NCI-H774 (cell line): Measurements from ENCODE around the gene LCE2D.
"Not testable (repeated sequence)": the region's sequence is repeated elsewhere in the genome, so short reads cannot be mapped to it uniquely, and the experiment has no call there.

Experiments
- DNase-seq: peaks from one replicate; lab custom pipeline; 2025; lab: John Stamatoyannopoulos, UW

LCE2D gene, protein sequence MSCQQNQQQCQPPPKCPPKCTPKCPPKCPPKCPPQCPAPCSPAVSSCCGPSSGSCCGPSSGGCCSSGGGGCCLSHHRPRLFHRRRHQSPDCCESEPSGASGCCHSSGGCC

DNA sequence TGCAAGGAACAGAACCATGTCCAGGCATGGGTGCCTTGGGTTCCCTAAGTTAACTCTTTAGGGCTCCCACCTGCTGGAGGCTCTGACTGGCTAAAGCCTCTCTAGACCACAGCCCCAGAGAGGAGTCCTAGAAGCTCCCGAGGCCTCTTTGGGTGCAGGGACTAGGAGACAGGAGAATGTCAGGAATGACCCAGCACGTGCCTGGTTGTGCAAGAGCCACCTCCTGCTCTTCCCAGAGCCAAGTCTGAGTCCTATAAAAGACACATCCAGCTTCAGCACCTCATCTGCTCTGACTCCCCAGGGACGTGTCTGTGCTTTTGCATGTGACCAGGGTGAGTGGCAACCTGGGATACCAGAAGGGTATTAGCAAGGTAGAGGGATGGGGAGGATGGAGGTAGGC lies at the start of gene LCE2D:
Gene LCE2D, plus strand, starts transcription at position 283 of the 400 bp plus-strand sequence. CDS start 726 bp downstream, outside the sequence.
- DNase-seq: no peak

DNA sequence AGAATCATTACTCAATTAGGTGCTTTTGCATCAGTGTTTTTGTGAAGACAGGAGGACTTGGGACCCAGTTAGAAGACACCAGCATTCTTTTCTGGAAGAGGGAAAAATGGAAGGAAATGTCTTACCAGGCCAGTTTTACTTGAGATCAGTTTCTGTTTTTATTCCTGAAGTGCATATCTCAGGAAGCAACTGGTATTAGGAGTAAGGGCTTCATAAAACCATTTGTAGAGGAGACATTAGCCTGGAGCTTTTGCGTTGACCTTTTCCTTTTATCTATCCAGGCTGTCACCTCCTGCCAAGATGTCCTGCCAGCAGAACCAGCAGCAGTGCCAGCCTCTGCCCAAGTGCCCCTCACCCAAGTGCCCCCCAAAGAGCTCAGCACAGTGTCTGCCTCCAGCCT lies 49.7 kb upstream of the LCE2D start, which contains the start of gene LCE3B:
Gene LCE3B, plus strand, starts transcription at position 301 of the 400 bp plus-strand sequence. Its CDS starts 0 bp downstream, at position 301.
- DNase-seq: no peak

DNA sequence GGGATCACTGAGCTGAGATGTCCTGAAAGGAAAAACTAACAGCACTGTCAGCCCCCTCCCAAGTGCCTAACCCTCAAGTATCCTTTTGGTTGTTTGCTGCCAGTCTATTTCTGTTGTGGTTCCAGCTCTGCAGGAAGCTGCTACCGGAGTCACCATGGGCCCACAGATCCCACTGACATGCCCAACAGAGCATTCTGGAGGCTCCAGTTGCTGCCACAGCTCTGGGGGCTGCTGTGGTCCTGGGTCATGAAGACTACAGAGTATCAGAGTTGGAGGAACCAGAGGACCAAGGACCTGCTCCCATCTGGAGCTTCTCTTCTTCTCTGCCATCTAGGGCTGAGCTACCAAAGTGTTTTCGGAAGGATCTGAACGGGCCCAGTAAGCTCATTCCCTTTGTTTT lies 41.2 kb upstream of the LCE2D start:
- no peak for DNase-seq

DNA sequence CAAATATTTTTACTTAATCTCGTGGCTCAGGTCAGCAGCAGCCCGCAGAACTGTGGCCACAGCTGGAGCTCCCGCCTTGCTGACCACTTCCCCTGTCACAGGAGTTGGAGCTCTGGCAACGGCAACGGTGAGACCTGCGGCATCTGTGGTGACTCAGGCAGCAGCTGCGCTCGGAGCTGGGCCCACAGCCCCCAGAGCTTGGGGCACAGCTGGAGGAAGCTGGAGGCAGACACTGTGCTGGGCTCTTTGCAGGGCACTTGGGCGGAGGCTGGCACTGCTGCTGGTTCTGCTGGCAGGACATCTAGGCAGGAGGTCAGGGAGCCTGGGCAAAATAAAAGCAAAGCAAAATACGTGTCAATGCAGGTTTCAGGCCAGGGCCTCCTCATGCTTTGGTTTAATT lies 40.4 kb upstream of the LCE2D start, which contains the start of gene LCE3A:
Gene LCE3A, minus strand, starts transcription at position 301 of the 400 bp plus-strand sequence. Its CDS starts 0 bp downstream, at position 301.
- DNase-seq: no peak

DNA sequence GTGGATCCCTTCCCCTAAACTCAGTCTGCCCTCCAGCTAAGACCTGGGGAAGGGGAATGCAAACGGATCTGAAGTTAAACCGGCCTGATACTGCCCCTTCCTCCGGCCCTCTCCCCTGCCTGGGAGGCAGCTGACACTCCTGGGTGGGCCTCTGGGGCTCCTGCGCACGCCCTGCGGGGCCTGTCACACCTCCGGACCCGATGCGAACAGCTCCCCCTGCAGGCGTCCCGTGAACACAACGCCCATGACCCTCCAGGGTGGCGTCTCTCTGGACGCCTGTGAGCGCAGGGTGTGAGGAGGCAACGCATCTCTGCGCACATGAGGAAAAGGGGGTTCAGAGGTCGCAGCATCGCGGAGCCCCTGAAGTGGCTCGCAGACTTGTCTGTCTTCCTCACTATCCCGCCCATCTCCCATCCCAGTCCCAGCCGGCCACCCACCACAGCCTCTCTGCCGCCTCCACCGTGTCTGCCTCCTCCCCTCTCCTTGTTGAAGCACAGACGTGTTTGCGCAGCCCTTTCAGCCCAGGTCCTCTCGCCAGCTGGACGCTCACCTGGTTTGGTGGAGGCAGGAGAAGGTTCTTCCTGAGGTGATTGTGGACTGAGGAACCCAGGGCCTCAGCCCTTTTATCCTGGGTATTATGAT lies 39.9 kb upstream of the LCE2D start:
- DNase-seq: no peak

DNA sequence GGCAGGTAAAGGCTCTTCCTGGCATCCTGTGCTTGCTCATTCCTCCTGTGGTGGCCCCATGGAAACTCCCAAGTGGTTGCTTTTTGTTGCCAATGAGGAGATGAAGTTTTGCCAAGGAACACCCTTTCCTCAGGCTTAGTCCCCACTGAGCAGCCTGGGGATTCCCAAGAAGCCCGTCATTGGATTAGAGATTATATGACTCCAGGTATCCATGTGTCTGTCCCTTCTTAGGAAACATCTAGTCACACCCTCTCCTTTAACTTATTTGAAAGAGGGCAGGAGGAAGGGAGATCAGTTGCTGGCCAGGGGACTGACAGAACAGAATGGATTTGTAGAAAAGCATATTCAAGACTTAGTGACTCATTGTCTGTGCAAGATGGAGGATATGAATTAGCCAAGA lies 36.4 kb upstream of the LCE2D start:
- no peak for DNase-seq

DNA sequence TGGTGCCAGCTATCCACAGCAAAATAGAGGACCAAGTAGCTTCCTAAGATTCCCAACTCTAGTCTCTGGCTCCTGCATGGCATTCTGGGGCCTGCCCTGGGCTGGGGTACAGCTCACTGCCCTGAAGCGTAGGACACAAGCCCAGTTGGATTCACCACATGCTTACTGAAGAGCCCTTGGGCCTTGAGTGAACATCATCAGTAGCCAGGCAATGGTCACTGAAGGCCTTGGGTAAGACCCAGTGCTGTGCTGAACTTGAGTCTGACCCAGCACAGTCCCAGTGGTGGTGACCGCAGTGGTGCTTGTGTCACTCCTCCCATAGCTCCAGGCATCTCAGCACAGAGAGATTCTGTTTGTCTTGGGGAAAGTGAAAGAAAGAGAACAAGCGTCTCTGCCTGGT lies 32.6 kb upstream of the LCE2D start:
- no peak for DNase-seq

DNA sequence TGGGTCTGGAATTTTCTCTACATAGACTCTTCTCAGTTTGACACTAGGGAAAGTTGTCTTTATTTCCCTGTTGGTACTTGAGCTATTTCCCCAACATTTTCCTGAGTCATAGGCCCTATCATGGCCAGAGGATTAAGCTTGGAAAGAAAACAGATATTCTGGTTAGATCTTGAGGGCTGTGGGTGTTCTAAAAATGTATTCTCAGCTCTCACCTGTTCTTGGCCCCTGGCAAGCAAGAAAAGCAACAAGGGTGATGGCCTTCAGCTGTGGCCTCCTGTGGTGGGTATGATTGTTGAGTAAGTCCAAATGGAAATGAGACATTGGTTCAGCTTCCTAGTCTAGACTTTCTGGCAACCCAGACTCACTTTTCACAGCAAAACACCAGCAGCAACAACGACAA lies 22.8 kb upstream of the LCE2D start:
- no peak for DNase-seq

DNA sequence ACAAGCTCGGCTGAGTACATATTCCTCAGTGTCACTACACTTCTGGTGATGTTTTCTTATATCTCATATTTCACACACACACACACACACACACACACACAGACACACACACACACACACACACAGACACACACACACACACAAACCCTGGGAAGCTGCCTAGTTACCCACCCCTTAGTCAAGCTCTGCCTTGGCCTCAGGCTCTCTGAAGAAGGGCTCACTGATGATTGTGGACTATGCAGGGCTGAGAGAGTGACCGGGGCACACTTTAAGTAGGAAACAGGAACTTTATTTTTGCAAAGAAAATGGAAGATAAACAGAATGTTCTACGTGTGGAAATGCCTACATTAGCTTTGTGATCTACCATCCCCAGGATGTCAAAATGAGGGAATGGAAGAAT lies 19.2 kb upstream of the LCE2D start:
- no peak for DNase-seq

DNA sequence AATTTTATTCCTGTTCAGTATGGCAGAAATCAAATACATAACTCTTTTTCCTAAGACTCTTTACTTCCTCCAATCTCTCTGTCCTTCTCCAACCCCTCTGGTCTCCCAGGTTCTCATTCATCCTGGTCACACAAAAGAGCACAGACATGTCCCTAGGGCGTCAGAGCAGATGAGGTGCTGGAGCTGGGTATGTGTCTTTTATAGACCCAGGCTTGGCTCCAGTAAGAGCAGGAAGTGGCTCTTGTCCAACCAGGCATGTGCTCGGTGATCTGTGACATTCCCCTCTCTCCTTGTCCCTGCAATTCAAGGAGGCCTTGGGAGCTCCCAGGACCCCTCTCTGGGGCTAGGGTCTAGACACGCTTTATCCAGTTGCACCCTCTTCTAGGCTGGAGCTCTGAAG lies 18.0 kb upstream of the LCE2D start:
- DNase-seq: no peak

DNA sequence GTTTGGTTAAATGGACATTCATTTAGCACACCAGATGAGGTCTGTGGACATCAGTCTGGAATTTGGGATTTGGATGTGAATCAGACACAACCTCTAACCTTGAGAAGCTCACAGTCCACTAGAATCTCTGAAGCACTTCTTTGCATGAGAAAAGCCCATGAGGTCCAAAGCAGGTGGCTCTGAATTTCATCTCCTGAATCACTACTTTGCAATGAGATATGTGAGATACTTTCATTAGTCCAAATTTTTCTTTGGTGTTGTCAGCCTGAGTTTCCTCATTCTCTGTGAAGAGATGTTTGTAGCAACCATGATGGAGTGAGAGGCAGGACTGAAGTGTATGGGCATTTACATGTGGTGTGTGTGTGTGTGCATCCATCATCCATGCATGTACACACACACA lies 16.5 kb upstream of the LCE2D start:
- DNase-seq: no peak

DNA sequence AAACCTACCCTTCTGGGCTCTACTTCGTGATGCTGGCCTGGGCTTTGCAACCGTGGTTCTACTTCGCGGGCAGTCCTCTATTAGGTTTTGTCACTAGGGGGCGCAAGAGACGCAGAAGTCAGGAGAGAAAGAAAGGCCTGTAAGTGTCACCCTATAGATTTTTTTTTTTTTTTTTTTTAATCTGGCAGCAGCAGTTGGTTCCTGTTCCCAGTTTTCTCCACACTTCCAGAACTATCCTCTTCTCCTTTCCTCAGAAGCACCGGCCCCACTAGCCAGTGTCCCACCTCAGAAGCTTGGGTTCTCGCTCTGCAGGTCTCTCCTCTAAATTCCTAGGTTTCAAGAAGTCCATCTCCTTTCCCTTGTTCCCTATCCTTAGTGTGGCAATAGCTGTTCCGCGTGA lies 9.1 kb upstream of the LCE2D start:
- DNase-seq: peak; percentile 29

DNA sequence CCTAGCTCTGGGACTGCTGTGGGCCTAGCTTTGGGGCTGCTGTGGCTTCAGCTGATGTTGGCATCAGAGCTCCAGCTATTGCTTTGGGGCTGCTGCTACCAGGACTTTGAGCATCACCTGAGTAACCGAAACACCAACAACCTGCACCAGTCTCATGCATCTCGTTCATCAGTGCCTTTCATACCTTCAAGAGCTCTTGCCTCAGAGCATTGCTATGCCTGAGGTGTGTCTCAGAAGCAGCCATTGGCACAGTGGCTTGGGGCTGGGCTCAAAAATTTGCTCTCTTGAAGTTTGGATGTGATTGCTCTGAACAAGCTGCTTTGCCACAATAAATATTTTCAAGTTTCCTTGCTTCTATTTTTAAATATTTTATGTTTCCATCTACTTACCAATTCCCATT lies 6.7 kb upstream of the LCE2D start:
- no peak for DNase-seq

DNA sequence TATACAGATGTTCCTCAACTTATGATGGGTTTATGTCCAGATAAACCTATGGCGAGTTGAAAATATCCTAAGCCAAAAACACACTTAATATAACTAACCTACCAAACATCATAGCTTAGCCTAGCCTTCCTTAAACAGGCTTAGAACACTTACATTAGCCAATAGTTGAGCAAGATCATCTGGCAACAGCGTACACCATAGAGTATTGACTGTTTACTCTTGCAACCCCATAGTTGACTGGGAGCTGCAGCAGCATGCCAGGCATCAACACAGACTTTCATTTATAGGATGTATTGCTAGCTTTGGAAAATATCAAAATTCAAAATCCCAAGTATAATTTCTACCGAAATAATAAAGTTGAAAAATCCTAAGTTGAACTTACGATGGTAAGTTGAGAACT lies 5.5 kb upstream of the LCE2D start:
- no peak for DNase-seq

DNA sequence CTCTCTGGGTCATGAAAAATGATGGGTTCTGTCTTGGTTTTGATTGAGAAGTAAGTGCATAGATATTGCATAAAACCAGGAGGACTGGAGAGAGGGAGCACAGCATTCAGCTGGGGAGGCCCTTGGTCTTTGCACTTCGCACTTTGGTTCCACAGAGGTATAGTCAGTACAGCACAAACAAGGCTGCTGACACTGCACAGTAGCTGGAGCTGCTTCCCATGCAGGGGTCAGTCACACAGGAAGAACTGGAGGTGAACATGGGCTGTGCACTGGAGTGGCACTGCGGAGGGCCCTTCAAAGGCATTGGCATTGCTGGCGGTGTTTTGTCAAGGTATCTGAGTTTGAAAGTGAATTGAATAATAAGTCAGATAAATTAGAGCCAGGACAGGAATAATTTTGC lies 4.5 kb upstream of the LCE2D start:
- no peak for DNase-seq

DNA sequence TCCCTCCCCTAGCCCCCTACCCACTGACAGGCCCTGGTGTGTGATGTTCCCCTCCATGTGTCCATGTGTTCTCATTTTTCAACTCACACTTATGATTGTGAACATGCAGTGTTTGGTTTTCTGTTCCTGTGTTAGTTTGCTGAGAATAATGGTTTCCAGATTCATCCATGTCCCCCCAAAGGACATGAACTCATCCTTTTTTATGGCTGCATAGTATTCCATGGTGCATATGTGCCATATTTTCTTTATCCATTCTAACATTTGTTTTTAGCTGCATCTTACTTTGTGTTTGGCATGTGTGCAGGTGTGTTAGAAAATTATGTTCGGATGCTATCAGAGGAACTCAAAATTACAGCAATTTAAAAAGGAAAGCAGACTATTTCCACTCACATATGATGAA lies 3.0 kb downstream of the LCE2D start:
- DNase-seq: not testable (repeated sequence)

DNA sequence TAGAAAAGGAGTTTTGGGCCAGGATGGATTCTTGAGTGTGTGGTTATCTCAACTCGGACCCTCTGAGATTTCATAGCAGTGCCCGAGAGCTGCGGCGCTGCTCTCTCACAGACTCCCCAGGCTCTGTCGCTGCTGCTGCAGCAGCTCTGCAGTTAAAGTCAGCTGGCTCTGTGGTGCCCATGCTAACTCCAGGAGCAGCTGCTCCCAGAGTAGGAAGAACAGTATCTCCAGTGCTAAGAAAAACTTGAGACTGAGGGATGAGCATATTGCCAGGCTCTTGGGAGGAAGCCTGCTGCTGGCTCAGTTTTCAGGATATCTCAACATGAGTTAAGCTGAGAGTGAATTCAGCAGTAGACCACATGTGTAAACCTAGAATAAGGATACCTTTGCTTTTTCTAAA lies 4.5 kb downstream of the LCE2D start:
- no peak for DNase-seq

DNA sequence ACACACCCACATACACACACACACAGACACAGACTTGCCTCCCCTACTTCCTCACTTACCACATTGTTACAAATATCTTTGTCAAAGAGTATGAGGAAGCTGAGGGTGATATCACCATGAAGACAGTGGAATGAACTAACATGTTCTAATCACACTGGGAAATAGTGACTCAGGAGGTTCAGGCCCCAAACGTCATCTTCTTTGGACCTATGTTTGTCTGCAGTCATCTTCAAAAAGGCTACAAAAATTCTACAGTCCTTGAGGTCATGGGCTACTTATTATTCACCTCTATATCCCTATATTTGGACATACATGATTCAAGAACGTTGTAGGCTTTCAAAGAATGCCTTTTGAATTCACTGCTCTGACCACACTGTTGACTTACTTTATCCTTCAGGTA lies 9.8 kb downstream of the LCE2D start:
- DNase-seq: no peak

DNA sequence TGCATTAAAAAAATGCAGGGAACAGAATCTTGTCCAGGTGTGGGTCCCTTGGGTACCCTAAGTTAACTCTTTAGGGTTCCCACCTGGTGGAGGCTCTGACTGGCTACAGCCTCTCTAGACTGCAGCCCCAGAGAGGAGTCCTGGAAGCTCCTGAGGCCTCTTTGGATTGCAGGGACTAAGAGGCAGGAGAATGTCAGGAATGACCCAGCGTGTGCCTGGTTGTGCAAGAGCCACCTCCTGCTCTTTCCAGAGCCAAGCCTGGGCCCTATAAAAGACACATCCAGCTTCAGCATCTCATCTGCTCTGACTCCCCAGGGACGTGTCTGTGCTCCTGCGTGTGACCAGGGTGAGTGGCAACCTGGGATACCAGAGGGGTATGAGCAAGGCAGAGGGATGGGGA lies 11.8 kb downstream of the LCE2D start, which contains the start of gene LCE2C:
Gene LCE2C, plus strand, starts transcription at position 297 of the 400 bp plus-strand sequence. CDS start 737 bp downstream, outside the sequence.
- not testable (repeated sequence) for DNase-seq

DNA sequence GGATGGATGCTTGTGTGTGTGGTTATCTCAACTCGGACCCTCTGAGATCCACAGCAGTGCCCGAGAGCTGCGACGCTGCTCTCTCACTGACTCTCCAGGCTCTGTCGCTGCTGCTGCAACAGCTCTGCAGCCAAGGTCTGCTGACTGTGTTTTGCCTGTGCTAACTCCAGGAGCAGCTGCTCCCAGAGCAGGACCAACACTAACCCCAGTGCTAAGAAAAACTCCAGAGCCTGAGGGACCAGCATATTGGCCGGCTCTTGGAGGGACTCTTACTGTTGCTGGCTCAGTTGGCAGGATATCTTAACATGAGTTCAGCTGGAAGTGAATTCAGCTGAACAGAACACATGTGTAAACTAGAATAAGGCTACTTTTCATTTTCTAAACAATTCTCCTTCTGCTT lies 16.3 kb downstream of the LCE2D start:
- no peak for DNase-seq

DNA sequence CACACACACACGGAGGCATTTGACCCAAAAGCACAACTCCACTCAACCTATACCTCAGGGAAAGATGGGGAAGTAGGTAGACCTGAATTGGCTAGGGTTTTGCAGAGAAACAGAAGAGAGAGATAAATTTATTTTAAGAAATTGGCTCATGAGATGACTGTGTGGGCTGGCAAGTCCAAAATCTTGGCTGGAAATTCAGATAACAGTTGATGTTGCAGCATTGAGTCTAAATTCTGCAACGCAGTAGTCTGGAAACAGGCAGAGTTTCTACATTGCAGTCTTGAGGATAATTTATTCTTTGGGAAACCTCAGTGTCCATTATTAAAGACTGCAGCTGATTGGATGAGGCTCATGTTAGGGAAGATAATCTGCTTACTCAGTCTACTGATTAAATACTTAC lies 18.4 kb downstream of the LCE2D start:
- DNase-seq: no peak

DNA sequence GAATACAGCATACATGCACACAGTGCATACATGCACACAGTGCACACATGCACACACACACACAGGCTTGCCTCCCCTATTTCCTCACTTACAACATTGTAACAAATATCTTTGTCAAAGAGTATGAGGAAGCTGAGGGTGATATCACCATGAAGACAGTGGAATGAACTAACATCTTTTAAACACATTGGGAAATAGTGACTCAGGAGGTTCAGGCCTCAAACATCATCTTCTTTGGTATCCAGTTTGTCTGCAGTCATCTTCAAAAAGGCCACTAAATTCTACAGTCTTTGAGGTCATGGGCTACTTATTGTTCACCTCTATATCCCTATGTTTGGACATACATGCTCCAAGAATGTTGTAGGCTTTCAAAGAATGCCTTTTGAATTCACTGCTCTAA lies 20.7 kb downstream of the LCE2D start:
- DNase-seq: no peak

DNA sequence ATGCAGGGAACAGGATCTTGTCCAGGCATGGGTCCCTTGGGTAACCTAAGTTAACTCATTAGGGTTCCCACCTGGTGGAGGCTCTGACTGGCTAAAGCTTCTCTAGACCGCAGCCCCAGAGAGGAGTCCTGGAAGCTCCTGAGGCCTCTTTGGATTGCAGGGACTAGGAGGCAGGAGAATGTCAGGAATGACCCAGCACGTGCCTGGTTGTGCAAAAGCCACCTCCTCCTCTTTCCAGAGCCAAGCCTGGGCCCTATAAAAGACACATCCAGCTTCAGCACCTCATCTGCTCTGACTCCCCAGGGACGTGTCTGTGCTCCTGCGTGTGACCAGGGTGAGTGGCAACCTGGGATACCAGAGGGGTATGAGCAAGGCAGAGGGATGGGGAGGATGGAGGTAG lies 22.6 kb downstream of the LCE2D start, which contains the start of gene LCE2B:
Gene LCE2B, plus strand, starts transcription at position 301 of the 400 bp plus-strand sequence. CDS start 721 bp downstream, outside the sequence.
- not testable (repeated sequence) for DNase-seq
